Esophagus (tissue), 2 donors: ENCODE measurements around the gene DHRS4. TPM values are rescaled to one million over a fixed set of nuclear protein-coding genes. Genes with fewer than 3 reads are reported as not detected.
A peak's percentile ranks its signal among the peaks of the same experiment; 100 is the strongest.
"Not testable (repeated sequence)": the region's sequence is repeated elsewhere in the genome, so short reads cannot be mapped to it uniquely, and the experiment has no call there.

Source experiments
- H3K27ac ChIP-seq, 2 donors: one replicate each; pipeline ENCODE4 v1.5.1; 2013; ENCODE audit warnings: low read depth in 2 of 2, mild to moderate bottlenecking in 2 of 2, inconsistent platforms in 1 of 2, low read length in 1 of 2, moderate library complexity in 1 of 2
- H3K27me3 ChIP-seq, 2 donors: one replicate each; pipeline ENCODE4 v1.6.1; 2013; ENCODE audit warnings: low read length in 2 of 2, control low read depth in 1 of 2, mild to moderate bottlenecking in 1 of 2; ENCODE audit not compliant: insufficient read depth in 2 of 2, control insufficient read depth in 1 of 2
- H3K36me3 ChIP-seq, 2 donors: one replicate each; pipeline ENCODE4 v1.6.1; 2013; ENCODE audit warnings: low read length in 1 of 2; ENCODE audit not compliant: control insufficient read depth in 2 of 2, insufficient read depth in 2 of 2
- H3K4me1 ChIP-seq, 2 donors: one replicate each; pipeline ENCODE4 v1.6.1; 2013; ENCODE audit warnings: low read length in 1 of 2; ENCODE audit not compliant: control insufficient read depth in 2 of 2, insufficient read depth in 2 of 2
- H3K4me3 ChIP-seq, 2 donors: one replicate each; pipeline ENCODE4 v1.5.1; 2013; ENCODE audit warnings: low read length in 2 of 2, mild to moderate bottlenecking in 2 of 2, low read depth in 1 of 2, moderate library complexity in 1 of 2
- H3K9me3 ChIP-seq, 2 donors: one replicate each; pipeline ENCODE4 v1.6.1; 2013; ENCODE audit warnings: mild to moderate bottlenecking in 2 of 2, low read depth in 1 of 2, low read length in 1 of 2, moderate library complexity in 1 of 2; ENCODE audit not compliant: control insufficient read depth in 2 of 2, insufficient read depth in 1 of 2
- WGBS, 2 donors: extraction: QIAGEN DNeasy Blood & Tissue Kit; methylation state at CpG; one replicate each; pipeline ENCODE4 v1.1.7; 2013; 5-methylcytosine and 5-hydroxymethylcytosine counted together
- polyA plus RNA-seq, 2 donors: library from polyadenylated mRNA; stranded (reverse); fragments of 200-250 nt; gene quantifications; one replicate each; pipeline ENCODE4 v1.2.3, GENCODE V29; 2013
- donor health status: healthy with polysubstance abuse.
- donor health status: Bipolar disorder and iron deficiency.

DHRS4 gene
- polyA plus RNA-seq, 2 donors: 39.2 to 56.4 TPM

- peaks cover 5 to 12% of the 10 kb centered on the region in 2 donors for H3K4me1 ChIP-seq
- not testable (repeated sequence) for H3K4me3 ChIP-seq, H3K27ac ChIP-seq, H3K36me3 ChIP-seq, H3K27me3 ChIP-seq, H3K9me3 ChIP-seq
- 52 to 67% methylated on average over 1 of the region's 1 CpG for WGBS, 2 donors
Observed at GRCh38 chr14:23990961-23991360, 37.4 kb downstream of the DHRS4 start.

- H3K36me3 ChIP-seq, H3K9me3 ChIP-seq, H3K4me3 ChIP-seq, H3K27ac ChIP-seq, H3K27me3 ChIP-seq, H3K4me1 ChIP-seq: not testable (repeated sequence)
- WGBS, 2 donors: 51 to 68% methylated on average over 3 of the region's 3 CpGs
Observed at GRCh38 chr14:23993042-23993441, 39.5 kb downstream of the DHRS4 start.

DNA sequence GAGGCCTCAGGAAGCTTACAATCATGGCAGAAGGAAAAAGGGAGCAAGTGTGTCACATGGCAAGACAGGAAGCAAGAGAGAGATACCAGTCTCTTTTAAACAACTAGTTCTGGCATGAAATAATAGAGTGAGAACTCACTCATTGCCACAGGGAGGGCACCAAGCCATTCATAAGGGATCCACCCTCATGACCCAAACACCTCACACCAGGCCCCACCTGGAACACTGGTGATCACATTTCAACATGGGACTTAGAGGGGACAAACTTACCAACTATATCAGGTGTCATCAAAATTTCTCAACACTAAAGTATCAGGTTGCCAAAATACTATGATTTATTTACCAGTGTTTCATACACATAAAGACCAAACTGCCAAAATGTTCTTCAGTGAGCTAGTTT lies 42.4 kb downstream of the DHRS4 start:
- not testable (repeated sequence) for H3K4me1 ChIP-seq, H3K9me3 ChIP-seq, H3K36me3 ChIP-seq, H3K27me3 ChIP-seq, H3K4me3 ChIP-seq, H3K27ac ChIP-seq

DNA sequence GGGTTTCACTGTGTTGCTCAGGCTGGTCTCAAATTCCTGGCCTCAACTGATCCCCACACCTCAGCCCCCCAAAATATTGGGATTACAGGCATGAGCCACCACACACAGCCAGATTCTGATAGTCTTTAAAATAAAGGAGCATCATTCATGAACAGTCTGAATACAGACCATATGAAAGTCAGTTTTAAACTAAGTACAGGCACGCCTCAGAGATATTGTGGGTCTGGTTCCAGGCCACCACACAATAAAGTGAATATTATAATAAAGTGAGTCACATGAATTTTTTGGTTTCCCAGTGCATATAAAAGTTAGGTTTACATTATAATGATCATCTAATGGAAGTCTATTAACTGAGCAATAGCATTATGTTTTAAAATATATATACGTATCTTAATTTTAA lies 43.3 kb downstream of the DHRS4 start:
- not testable (repeated sequence) for H3K36me3 ChIP-seq, H3K27ac ChIP-seq, H3K4me3 ChIP-seq, H3K27me3 ChIP-seq, H3K4me1 ChIP-seq, H3K9me3 ChIP-seq
- 84 to 93% methylated on average over 1 of the region's 2 CpGs for WGBS, 2 donors

DNA sequence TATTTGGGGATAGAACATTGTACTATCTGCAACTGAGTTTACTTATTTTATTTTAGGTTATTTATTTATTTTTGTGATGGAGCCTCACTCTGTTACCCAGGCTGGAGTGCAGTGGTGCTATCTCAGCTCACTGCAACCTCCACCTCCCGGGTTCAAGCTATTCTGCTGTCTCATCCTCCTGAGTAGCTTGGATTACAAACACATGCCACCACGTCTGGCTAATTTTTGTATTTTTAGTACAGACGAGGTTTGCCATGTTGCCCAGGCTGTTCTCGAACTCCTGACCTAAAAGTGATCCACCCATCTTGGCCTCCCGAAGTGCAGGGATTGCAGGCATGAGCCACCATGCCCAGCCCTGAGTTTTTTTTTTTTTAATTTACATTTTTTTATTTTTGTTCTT lies 46.1 kb downstream of the DHRS4 start:
- not testable (repeated sequence) for H3K4me1 ChIP-seq, H3K27ac ChIP-seq, H3K4me3 ChIP-seq, H3K27me3 ChIP-seq, H3K36me3 ChIP-seq, H3K9me3 ChIP-seq
- 88 to 100% methylated on average over 1 to 2 of the region's 5 CpGs for WGBS, 2 donors

DNA sequence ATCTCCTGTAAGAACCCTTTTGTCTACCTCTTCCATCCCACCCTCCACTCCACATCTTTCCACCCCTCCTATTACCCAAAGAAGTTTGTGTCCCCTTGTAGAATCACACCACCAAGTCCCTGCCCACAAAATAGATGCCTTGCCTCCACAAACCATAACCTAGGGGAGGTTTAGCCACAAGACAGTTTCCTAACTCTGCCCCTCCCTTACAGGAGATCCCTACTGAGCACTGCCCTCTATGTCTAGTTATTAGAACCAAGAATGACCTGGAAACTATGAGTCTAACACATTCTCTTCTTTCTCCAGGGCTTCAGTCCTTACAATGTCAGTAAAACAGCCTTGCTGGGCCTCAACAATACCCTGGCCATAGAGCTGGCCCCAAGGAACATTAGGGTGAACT lies 47.5 kb downstream of the DHRS4 start:
- not testable (repeated sequence) for H3K4me1 ChIP-seq, H3K27ac ChIP-seq, H3K27me3 ChIP-seq, H3K4me3 ChIP-seq, H3K36me3 ChIP-seq, H3K9me3 ChIP-seq

DNA sequence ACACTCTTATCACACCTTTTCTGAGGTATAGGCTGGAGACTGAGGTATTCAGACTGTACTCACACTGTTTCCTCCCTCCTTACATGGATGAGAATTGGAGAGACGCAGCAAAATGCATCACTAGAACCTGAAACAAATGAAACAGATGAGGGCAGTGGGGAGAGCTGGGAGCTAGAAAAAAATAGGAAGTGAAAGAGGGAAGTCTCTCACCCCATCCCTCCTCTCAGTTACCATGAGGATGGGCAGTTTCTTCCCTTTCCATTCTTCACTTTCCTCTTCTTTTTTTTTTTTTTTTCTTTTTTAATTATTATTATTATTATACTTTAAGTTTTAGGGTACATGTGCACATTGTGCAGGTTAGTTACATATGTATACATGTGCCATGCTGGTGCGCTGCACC lies 48.1 kb downstream of the DHRS4 start:
- WGBS, 2 donors: 100% methylated on average over 1 of the region's 2 CpGs
- H3K27me3 ChIP-seq, H3K9me3 ChIP-seq, H3K27ac ChIP-seq, H3K4me1 ChIP-seq, H3K36me3 ChIP-seq, H3K4me3 ChIP-seq: not testable (repeated sequence)

DNA sequence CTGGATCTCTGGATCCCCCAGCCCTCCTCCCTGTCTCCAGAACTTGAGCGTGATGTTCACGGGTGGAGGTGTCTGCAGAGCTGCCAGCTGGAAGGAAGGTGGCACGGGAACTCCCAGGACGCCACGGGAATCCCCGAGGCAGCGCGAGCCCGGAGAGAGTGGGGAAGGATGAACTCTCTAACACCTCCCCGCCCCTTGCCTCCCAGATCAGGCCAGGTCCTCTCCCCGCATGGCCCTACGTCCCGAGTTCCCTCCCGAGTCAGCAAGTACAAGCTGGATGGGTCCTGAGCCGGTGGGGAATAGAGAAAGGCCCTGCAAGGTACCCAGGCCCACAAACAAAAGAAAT lies 52.9 kb downstream of the DHRS4 start:
- Histone ChIP-seq H3K27ac (peak overlapping the region in 1 of 2 donors; percentile 21), H3K4me3 (peak overlapping the region; percentile 38 to 54)
- WGBS, 2 donors: 0 to 2% methylated on average over 5 to 6 of the region's 15 CpGs

GRCh38 chr14:24006817-24007652 lies 53.5 kb downstream of the DHRS4 start:
- not testable (repeated sequence) for H3K36me3 ChIP-seq, H3K4me1 ChIP-seq, H3K27me3 ChIP-seq, H3K9me3 ChIP-seq
- WGBS, 2 donors: 2 to 3% methylated on average over 30 to 62 of the region's 62 CpGs
- peak overlapping the region; percentile 38 to 54 for H3K4me3 ChIP-seq
- peak overlapping the region in 1 of 2 donors; percentile 24 for H3K27ac ChIP-seq

More for the DNA sequence above, 52.9 kb downstream of the DHRS4 start:
- H3K36me3 ChIP-seq, H3K27me3 ChIP-seq, H3K9me3 ChIP-seq, H3K4me1 ChIP-seq: not testable (repeated sequence)

DNA sequence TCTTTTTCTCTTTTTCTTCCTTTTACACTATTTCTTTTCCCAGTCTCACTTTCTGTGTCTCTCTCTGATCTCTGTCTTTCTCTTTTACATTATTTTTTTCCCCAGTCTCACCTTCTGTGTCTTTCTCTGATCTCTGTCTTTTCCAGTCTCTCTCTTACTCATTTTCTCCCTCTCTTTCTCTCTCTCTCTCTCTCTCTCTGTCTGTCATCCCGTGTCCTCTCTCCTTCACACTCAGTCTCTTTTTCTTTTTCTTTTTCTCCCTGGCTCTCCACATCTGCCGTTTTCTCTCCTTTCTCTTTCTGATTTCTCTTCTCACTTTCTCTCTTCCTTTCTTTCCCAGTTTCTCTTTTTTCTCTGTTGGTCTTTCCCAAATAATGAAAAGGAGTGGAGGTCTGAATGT lies 57.5 kb downstream of the DHRS4 start:
- Histone ChIP-seq H3K27ac (no peak overlapping the region), H3K27me3 (no peaks in the 10 kb centered on the region), H3K4me1 (no peaks in the 10 kb centered on the region), H3K4me3 (no peak overlapping the region), H3K9me3 (no peaks in the 10 kb centered on the region), H3K36me3 (no peaks in the 10 kb centered on the region)
- WGBS, 2 donors: 55 to 60% methylated on average over 2 of the region's 2 CpGs
